Activated CD8-positive, alpha-beta memory T cell treated with anti-CD3 and anti-CD28 coated beads, Interleukin-2, amount 50 U/mL, for 1 hour (primary cell): ENCODE measurements around the gene ID3.
"Not testable (repeated sequence)": the region's sequence is repeated elsewhere in the genome, so short reads cannot be mapped to it uniquely, and the experiment has no call there.

Experiments
- DNase-seq: peaks from one replicate; pipeline ENCODE4 v3.0.0-alpha.2; 2020; ENCODE audit errors: extremely low read depth

The ID3 gene

GRCh38 chr1:23551849-23552248 is 7.5 kb downstream of the ID3 start:
- no peak for DNase-seq

- no peak for DNase-seq
Observed at GRCh38 chr1:23548704-23549143, 10.6 kb downstream of the ID3 start.

- DNase-seq: no peak
Observed at GRCh38 chr1:23546897-23547584, 12.3 kb downstream of the ID3 start.

- no peak for DNase-seq
Observed at GRCh38 chr1:23545851-23546250, 13.4 kb downstream of the ID3 start.

GRCh38 chr1:23544444-23545389 is 14.6 kb downstream of the ID3 start:
- DNase-seq: no peak

- no peak for DNase-seq
Observed at GRCh38 chr1:23543707-23544443, 15.4 kb downstream of the ID3 start.

GRCh38 chr1:23542940-23543339 is 16.4 kb downstream of the ID3 start:
- DNase-seq: not testable (repeated sequence)

- DNase-seq: peak; percentile 75
Observed at GRCh38 chr1:23539698-23540266, 19.5 kb downstream of the ID3 start.

GRCh38 chr1:23537296-23537973 is 21.9 kb downstream of the ID3 start:
- no peak for DNase-seq

GRCh38 chr1:23533246-23534023 is 25.9 kb downstream of the ID3 start:
- DNase-seq: no peak

- DNase-seq: no peak
Observed at GRCh38 chr1:23531562-23532094, 27.7 kb downstream of the ID3 start.

GRCh38 chr1:23530747-23531561 is 28.3 kb downstream of the ID3 start, which contains the start of gene E2F2:
Gene E2F2, minus strand, starts transcription at chr1:23531233. Its CDS starts 440 bp downstream, at chr1:23530793.
- DNase-seq: peak; percentile 56

GRCh38 chr1:23530087-23530746 is 29.1 kb downstream of the ID3 start:
- no peak for DNase-seq

GRCh38 chr1:23529146-23530086 is 29.9 kb downstream of the ID3 start:
- no peak for DNase-seq

GRCh38 chr1:23528250-23528978 is 30.9 kb downstream of the ID3 start:
- peak; percentile 39 for DNase-seq

- no peak for DNase-seq
Observed at GRCh38 chr1:23527900-23528249, 31.4 kb downstream of the ID3 start.

- DNase-seq: no peak
Observed at GRCh38 chr1:23527366-23527765, 31.9 kb downstream of the ID3 start.
